Mucosa of rectum (tissue), 2 donors: Measurements from ENCODE around the gene TCFL5.

ENCODE experiments used
- H3K27ac ChIP-seq, 2 donors: one replicate each; pipeline ENCODE4 v1.7.0; 2013; ENCODE audit warnings: inconsistent platforms in 2 of 2, low read depth in 2 of 2, low read length in 2 of 2
- H3K27me3 ChIP-seq, 2 donors: one replicate each; pipeline ENCODE4 v1.7.0; 2013; ENCODE audit warnings: low read length in 2 of 2; ENCODE audit not compliant: control insufficient read depth in 2 of 2, insufficient read depth in 2 of 2
- H3K36me3 ChIP-seq, 2 donors: one replicate each; pipeline ENCODE4 v1.7.0; 2013; ENCODE audit warnings: low read length in 2 of 2; ENCODE audit not compliant: control insufficient read depth in 2 of 2, insufficient read depth in 2 of 2
- H3K4me1 ChIP-seq, 2 donors: one replicate each; pipeline ENCODE4 v1.7.0; 2013; ENCODE audit warnings: low read length in 2 of 2, mild to moderate bottlenecking in 1 of 2; ENCODE audit not compliant: control insufficient read depth in 2 of 2, insufficient read depth in 2 of 2
- H3K4me3 ChIP-seq, 2 donors: one replicate each; pipeline ENCODE4 v1.7.0; 2013; ENCODE audit warnings: low read length in 2 of 2
- H3K9ac ChIP-seq, 2 donors: one replicate each; pipeline ENCODE4 v1.7.0; 2013; ENCODE audit warnings: low read length in 2 of 2, low read depth in 1 of 2, mild to moderate bottlenecking in 1 of 2
- H3K9me3 ChIP-seq, 2 donors: one replicate each; pipeline ENCODE4 v1.7.0; 2013; ENCODE audit warnings: low read length in 2 of 2; ENCODE audit not compliant: control insufficient read depth in 2 of 2
- donor health status: healthy.
- donor health status: Normal muscosa, but diverticular disease.

The TCFL5 gene

DNA sequence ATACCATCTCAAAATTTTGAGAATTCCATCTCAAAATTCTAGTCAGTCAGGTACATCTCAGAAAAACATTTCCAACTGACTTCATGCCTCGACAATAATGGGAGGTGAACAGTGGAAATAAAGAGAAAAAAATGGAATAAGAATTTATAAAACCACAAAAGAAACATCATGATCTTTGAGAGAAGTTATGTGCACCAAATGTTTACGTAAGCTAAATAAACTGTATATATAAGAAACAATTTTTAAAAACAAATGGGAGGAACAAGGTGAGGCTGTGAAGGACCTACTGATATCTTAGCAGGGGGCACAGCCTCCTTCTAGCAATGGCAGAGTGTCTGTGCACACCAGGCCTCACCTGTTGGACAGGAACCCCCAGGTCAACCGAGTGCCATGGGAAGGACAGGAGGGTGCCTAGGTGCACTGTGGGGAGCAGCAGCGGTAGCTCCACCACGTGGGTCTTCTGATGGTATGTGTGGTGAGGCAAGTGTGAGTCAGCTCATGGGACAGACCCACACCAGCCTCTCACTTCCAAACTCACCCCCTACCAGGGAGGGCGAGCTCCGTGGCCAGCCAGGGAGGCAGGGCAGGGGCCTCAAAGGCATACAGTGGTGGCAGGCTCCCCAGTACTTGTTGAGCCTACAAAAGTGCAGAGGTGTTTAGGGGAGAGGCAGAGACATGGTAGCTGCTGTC, 41.4 kb upstream of the TCFL5 start:
- Histone ChIP-seq H3K36me3 (peaks cover 50 to 66% of the 10 kb centered on the region in 2 donors), H3K9me3 (no peaks in the 10 kb centered on the region), H3K27me3 (no peaks in the 10 kb centered on the region), H3K4me1 (peaks cover 29 to 31% of the 10 kb centered on the region in 2 donors), H3K9ac (no peak overlapping the region), H3K27ac (no peak overlapping the region), H3K4me3 (no peak overlapping the region)

DNA sequence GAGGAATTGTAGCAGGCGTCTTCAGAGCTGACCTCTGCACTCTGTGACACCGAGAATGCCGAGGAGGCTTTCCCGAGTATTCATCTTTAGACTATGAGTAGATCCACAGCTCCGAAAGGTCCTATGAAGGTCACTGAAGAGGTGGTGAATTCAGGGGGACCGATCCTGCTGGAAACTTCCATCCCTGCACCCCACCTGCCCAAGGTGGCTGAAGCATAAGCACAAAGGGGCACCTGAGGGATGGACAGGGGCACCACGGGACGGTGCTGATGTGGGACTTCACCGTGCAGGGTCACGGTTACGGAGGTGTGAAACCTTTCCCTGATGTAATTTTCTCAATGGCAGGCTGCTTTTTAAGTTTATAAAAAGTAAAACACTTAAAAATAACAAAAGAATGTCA, 40.3 kb upstream of the TCFL5 start:
- Histone ChIP-seq H3K9me3 (no peaks in the 10 kb centered on the region), H3K4me3 (no peak overlapping the region), H3K27ac (no peak overlapping the region), H3K36me3 (peaks cover 40 to 54% of the 10 kb centered on the region in 2 donors), H3K27me3 (no peaks in the 10 kb centered on the region), H3K9ac (no peak overlapping the region), H3K4me1 (peaks cover 29 to 31% of the 10 kb centered on the region in 2 donors)

DNA sequence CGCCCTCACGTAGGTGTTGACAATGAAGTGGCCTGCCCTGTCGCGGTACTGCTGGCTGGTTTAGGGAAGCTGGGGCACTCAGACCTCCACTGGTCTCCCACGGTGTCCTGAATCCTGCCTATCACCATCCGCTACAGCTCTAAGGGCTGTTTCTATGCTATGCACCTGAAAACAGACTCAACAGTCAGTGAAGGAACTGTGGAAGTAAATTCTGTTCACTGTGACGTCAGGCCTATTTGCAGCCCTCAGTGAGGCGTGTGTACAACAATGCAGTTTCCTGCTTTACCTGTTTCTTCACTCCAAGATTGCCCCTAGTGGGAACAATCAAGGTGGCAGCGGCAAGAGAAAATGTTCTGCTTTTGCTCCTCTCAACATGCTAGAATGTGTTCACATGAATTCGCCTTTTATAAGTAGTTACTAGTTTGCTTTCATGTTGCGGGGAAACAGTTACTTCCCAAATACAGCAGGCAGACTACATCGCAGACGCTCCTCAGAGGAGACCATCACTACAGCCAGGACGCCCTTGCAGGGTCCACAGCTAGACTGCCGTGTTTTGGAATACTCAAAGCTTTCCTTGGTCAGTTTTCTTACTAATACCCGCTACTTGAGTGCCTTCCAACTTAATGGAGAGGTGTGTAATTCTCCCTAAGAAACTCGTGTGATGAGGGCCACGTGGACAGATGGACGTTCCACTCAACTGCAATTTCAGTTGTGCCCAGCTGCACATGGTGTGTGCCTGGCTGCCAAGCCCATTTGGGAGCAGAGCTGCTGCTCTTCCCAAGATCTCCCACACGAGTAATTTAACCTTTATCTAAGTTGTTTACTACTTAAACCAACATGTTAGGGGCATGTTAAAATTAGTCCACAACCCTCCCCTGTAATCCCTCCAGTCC, 39.3 kb upstream of the TCFL5 start:
- H3K27me3 ChIP-seq = no peaks in the 10 kb centered on the region
- peak overlapping the region; percentile 34 to 39 for H3K4me3 ChIP-seq
- H3K9me3 ChIP-seq = no peaks in the 10 kb centered on the region
- peak overlapping the region; percentile 27 to 62 for H3K9ac ChIP-seq
- H3K4me1 ChIP-seq = peaks cover 29 to 31% of the 10 kb centered on the region in 2 donors
- peaks cover 32 to 53% of the 10 kb centered on the region in 2 donors for H3K36me3 ChIP-seq
- H3K27ac ChIP-seq = peak overlapping the region; percentile 85 to 87

- peaks cover 29 to 31% of the 10 kb centered on the region in 2 donors for H3K4me1 ChIP-seq
- no peaks in the 10 kb centered on the region for H3K9me3 ChIP-seq
- H3K36me3 ChIP-seq = peaks cover 30 to 52% of the 10 kb centered on the region in 2 donors
- peak overlapping the region; percentile 34 to 39 for H3K4me3 ChIP-seq
- H3K9ac ChIP-seq = peak overlapping the region; percentile 27 to 62
- no peaks in the 10 kb centered on the region for H3K27me3 ChIP-seq
- peak overlapping the region; percentile 85 to 87 for H3K27ac ChIP-seq
Observed at GRCh38 chr20:62900052-62900691, 38.5 kb upstream of the TCFL5 start.

DNA sequence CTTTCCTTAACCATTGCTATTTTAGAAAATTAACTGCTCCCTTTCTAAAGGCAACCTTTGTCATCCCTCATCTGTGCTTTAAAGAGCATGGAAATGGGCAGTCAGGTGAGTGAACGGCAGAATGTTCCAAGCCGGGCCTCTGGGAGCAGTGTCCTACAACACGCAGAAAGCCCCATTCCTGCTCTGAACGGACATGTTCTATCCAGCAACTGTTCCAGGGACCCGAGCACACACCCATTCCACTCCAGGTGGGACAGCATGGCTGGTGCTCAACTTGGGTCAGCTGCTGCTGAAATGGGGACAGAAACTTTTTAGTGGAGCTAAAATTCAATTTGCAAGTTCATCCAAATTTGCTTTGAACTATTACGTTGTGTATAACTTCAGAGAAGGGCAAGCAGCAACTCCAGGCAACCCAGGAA, 38.0 kb upstream of the TCFL5 start:
- Histone ChIP-seq H3K27ac (peak overlapping the region in 1 of 2 donors; percentile 87), H3K4me3 (peak overlapping the region in 1 of 2 donors; percentile 5), H3K36me3 (peaks cover 30 to 52% of the 10 kb centered on the region in 2 donors)

DNA sequence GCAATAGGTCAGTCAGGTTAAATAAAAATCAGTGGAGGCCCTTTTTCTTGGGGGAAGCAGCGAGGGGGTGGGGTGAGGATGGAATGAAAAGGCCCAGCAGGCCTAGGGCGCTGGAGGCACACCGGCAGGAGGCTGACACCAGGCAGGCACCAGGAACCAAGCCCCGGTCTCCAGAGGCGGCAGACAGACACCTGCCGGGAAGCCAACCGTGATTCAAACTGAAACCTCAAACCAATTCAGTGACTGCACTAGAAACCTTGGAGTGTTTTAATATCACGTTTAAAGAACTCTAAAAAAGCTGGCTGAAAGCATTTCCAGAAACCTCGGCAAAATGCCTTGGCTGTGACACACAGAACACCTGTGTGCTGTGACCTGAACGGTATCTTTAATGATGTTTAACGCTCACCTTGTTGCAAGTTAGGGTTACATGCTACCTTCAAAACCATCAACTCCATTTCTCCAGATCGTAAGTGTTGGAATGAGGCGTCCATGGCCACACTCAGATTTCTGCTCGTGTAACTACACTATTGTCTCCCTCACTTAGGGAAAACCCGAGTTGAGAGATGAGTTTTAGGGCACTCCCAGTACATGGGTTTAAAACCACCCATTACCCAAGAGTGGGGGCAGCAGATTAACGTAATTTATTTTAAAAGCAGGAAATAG, 37.5 kb upstream of the TCFL5 start:
- Histone ChIP-seq H3K27me3 (no peaks in the 10 kb centered on the region), H3K4me1 (peaks cover 29 to 31% of the 10 kb centered on the region in 2 donors), H3K4me3 (no peak overlapping the region), H3K9ac (peak overlapping the region in 1 of 2 donors; percentile 62), H3K27ac (peak overlapping the region in 1 of 2 donors; percentile 41), H3K9me3 (no peaks in the 10 kb centered on the region), H3K36me3 (peaks cover 34 to 54% of the 10 kb centered on the region in 2 donors)

More for the DNA sequence above, 38.0 kb upstream of the TCFL5 start:
- Histone ChIP-seq H3K27me3 (no peaks in the 10 kb centered on the region), H3K9ac (peak overlapping the region in 1 of 2 donors; percentile 62), H3K9me3 (no peaks in the 10 kb centered on the region), H3K4me1 (peaks cover 29 to 31% of the 10 kb centered on the region in 2 donors)

DNA sequence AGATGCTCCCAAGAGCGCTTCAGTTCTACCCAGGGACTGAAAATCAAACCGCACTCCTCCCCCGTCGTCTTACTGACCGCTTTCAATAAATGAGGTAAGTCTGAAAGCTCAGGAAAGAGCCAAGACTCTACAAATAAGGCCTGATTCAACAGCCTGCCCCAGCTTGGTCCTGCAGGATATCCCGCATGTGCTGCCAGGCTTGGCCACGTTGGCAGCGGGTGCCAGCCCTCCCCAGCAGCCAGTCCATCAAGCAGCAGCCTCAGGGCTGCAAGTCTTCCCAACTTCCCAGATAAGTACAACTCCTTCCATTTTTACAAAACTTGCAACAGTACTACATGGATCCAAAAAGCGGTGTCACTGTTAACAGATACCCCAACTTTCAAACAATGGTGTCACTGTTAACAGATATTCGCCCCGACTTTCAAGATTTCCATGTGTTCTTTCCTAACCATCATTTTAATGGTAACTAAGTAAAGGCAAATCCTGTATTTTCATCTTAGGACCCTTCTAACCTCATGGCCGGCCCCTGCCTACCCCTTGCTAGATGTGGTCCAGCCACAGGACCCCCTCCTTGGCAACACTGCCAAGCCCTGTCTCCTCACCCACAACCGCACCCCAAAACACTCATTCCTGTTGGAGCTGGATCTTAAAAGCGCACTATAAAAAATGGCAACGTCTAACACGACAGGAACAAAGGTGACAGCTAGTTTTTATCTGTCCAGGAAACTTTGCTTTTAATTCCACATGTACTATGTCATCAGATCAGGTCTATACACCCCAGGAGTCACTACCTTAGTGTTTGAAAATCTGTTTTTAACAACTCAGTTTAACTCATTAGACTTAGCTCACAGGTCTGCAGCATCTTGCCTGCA, 36.7 kb upstream of the TCFL5 start:
- Histone ChIP-seq H3K27me3 (no peaks in the 10 kb centered on the region), H3K4me3 (no peak overlapping the region), H3K27ac (peak overlapping the region in 1 of 2 donors; percentile 41), H3K9me3 (no peaks in the 10 kb centered on the region), H3K36me3 (peaks cover 34 to 54% of the 10 kb centered on the region in 2 donors), H3K9ac (peak overlapping the region in 1 of 2 donors; percentile 16), H3K4me1 (peaks cover 29 to 31% of the 10 kb centered on the region in 2 donors)

DNA sequence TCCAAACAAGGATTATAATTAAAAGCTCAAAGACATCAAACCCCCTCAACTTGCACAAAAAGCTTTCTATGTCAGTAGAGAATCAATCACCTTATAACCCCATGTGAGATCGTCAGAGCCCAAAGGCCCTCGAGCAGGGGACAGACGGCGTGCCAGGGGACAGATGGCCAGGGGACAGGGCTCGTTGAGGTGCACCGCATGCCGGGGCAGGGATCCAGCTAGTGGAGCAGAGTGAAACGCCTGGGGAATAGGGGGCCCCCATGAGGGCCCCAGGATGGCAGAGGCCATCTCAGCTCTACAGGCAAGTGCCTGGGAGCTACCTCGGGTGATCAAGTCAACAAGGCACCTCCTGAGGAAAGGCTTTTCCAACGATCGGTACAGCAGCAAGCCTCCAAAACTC, 36.0 kb upstream of the TCFL5 start:
- H3K9ac ChIP-seq = no peak overlapping the region
- peaks cover 33 to 55% of the 10 kb centered on the region in 2 donors for H3K36me3 ChIP-seq
- H3K9me3 ChIP-seq = no peaks in the 10 kb centered on the region
- H3K4me1 ChIP-seq = peaks cover 29 to 31% of the 10 kb centered on the region in 2 donors
- H3K4me3 ChIP-seq = no peak overlapping the region
- no peak overlapping the region for H3K27ac ChIP-seq
- H3K27me3 ChIP-seq = no peaks in the 10 kb centered on the region

GRCh38 chr20:62896526-62896925, 34.9 kb upstream of the TCFL5 start:
- Histone ChIP-seq H3K36me3 (peaks cover 40 to 57% of the 10 kb centered on the region in 2 donors), H3K9ac (no peak overlapping the region), H3K27ac (no peak overlapping the region)

More at GRCh38 chr20:62896526-62896925, 34.9 kb upstream of the TCFL5 start:
- Histone ChIP-seq H3K27me3 (no peaks in the 10 kb centered on the region), H3K9me3 (no peaks in the 10 kb centered on the region), H3K4me3 (no peak overlapping the region), H3K4me1 (peaks cover 29 to 31% of the 10 kb centered on the region in 2 donors)
